ENCODE data around the gene DUSP28. TPM values are rescaled to one million over a fixed set of nuclear protein-coding genes. Genes with fewer than 3 reads are reported as not detected.
A peak's percentile ranks its signal among the peaks of the same experiment; 100 is the strongest.

DUSP28 gene
- total and polyA plus RNA-seq, 7 donors, result 6.6 to 18.1 (median 12.6) TPM

DNA sequence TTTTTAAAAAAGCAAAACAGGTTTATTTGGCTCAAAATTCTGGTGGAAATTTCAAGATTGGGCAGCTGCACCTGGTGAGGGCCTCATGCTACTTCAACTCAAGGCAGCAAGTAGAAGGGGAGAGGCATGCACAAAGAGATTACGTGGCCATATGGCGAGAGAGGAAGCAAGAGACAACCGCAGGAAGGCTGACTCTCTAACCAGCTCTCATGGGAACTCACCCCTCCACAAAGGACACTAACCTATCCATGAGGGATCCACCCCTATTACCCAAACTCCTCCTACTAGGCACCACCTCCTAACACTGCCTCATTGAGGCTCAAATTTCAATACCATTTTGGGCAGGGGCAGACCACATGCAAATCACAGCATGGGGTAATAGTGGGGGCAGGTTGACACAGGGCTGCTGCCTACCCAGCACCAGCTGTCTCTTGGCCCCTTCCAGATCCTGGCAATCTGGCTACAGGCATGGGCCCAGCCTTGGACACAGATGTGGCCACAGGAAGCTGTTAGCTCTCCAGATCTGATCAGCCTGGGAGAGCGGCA is 24.4 kb downstream of the DUSP28 start:
- peak; percentile 6 to 46 (median 31) for ATAC-seq
- Histone ChIP-seq H3K36me3 (ENCODE audit: insufficient read depth in 1 of 2, low read depth in 1 of 2) (peaks cover 0 to 6% of the 10 kb centered on the region in 2 donors), H3K9me3 (peaks cover 4% of the 10 kb centered on the region), H3K27me3 (ENCODE audit: insufficient read depth in 3 of 3, low read length in 2 of 3) (no peaks in the 10 kb centered on the region), H3K4me3 (peak overlapping the region; percentile 95), H3K27ac (peak overlapping the region; percentile 99), H3K4me1 (peaks cover 37% of the 10 kb centered on the region)
- TF ChIP-seq, protein P1, sequence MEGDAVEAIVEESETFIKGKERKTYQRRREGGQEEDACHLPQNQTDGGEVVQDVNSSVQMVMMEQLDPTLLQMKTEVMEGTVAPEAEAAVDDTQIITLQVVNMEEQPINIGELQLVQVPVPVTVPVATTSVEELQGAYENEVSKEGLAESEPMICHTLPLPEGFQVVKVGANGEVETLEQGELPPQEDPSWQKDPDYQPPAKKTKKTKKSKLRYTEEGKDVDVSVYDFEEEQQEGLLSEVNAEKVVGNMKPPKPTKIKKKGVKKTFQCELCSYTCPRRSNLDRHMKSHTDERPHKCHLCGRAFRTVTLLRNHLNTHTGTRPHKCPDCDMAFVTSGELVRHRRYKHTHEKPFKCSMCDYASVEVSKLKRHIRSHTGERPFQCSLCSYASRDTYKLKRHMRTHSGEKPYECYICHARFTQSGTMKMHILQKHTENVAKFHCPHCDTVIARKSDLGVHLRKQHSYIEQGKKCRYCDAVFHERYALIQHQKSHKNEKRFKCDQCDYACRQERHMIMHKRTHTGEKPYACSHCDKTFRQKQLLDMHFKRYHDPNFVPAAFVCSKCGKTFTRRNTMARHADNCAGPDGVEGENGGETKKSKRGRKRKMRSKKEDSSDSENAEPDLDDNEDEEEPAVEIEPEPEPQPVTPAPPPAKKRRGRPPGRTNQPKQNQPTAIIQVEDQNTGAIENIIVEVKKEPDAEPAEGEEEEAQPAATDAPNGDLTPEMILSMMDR (IDR thresholded peaks at IDR 0.05), result no peak
- intact Hi-C loops (cut with DNase I), result loop anchor here in 1 of 2 donors (2.0 to 10.0 kb wide), 2 partner anchors 14 to 410 kb away; partner anchors contain the start of gene SNED1
- 34 to 47% (median 43%) methylated on average over 4 of the region's 4 CpGs for WGBS, 3 donors
- peak; percentile 19 to 69 for DNase-seq

DNA sequence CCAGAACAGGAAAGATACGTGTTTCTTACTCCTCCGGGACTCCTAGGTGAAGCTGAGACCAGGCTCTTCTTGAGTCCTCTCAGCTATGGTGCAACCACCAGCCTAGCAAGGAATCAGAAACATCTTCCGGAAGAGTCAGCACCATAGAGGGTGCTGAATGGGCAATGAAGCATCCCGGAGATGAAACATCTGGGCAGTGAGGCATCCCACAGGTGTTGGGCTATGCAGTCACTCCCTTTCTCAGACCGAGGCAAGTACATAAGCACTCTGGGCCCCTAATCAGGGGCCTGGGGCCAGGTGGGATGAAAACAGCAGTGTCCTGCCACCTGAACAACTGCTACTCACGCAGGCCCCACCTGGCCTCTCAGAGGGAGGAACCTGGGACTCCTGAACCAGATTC is 24.9 kb downstream of the DUSP28 start:
- intact Hi-C loops (cut with DNase I), result loop anchor here in 1 of 2 donors (2.0 to 10.0 kb wide), 2 partner anchors 14 to 410 kb away; partner anchors contain the start of gene SNED1
- Histone ChIP-seq H3K27ac (peak overlapping the region; percentile 99), H3K27me3 (ENCODE audit: insufficient read depth in 3 of 3, low read length in 2 of 3) (no peaks in the 10 kb centered on the region), H3K9me3 (peaks cover 4% of the 10 kb centered on the region), H3K36me3 (ENCODE audit: insufficient read depth in 1 of 2, low read depth in 1 of 2) (peaks cover 0 to 11% of the 10 kb centered on the region in 2 donors), H3K4me1 (peaks cover 32% of the 10 kb centered on the region), H3K4me3 (peak overlapping the region; percentile 95)
- DNase-seq (peak; percentile 3 to 23), ATAC-seq (no peak)
- WGBS, 3 donors, result 64 to 76% (median 65%) methylated on average over 6 of the region's 6 CpGs
- TF ChIP-seq, protein P1 (IDR thresholded peaks at IDR 0.05), result no peak

DNA sequence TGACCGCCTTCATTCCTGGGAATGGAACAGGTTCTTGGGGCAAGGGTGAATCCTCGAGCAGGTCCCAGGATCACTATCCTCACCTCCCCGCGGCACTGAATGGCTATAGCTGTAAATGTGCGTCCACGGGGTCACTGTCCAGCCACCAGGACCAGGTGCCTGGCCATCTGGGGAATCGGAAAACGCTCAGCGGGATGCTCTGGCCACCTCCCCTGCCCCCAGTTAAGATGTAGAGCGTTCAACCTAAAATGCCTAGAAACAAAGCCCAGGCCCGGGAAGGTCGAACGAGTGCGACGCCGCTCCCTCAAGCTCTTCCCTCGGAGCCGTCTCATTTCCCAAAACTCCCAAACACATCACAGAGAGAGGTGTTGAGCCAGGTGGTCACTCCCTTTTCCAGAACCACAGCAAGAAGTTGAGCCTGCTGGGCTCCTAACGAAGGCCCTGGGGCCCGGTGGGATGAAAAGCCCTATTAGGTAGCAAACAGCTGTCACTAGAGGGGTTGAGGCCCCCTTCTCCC is 25.6 kb downstream of the DUSP28 start:
- H3K9me3 ChIP-seq, result peaks cover 4% of the 10 kb centered on the region
- peak overlapping the region; percentile 95 for H3K4me3 ChIP-seq
- TF ChIP-seq, protein P1 (IDR thresholded peaks at IDR 0.05), result no peak
- peaks cover 28% of the 10 kb centered on the region for H3K4me1 ChIP-seq
- ATAC-seq, result no peak
- peaks cover 0 to 16% of the 10 kb centered on the region in 2 donors for H3K36me3 ChIP-seq (ENCODE audit: insufficient read depth in 1 of 2, low read depth in 1 of 2)
- WGBS, 3 donors, result 2 to 4% (median 2%) methylated on average over 20 of the region's 20 CpGs
- H3K27me3 ChIP-seq (ENCODE audit: insufficient read depth in 3 of 3, low read length in 2 of 3), result no peaks in the 10 kb centered on the region
- intact Hi-C loops (cut with DNase I), result loop anchor here in 1 of 2 donors (2.0 to 10.0 kb wide), 2 partner anchors 15 to 409 kb away; partner anchors contain the start of gene SNED1
- peak; percentile 13 to 42 for DNase-seq
- peak overlapping the region; percentile 99 for H3K27ac ChIP-seq

DNA sequence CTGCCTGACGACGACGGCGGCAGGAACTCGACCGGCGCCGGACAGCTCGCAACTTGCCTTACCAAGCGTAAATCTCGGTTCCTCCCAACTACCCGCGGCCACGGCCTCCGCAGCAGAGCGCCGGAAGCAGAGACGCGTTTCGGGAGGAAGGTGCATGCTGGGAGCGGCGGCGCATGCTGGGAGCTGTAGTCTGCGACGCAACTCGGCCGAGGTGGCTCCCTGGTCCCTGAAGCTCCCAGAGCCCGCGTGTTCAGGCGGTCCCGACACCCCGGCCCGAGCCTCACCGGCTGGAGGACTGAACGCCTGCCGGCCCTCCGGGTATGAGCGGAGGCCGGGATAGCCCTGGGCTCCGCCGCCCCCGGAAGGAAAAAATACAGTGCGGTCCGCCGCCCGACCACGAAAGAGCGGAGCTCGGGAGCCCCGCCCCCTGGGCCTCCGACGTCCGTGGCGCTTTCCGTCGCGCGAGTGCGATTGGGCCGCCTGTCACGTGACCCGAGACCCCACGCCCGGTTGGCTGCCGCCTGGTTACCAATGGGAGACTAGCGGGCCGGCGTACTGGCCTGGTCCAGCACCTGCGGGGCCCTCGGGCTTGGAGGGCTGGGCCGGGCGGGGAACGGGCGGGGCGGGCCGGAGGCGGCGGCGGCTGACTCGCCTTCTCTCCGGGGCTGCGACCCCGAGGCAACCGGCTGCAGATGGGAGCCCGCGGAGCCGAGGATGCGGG is 26.2 kb downstream of the DUSP28 start, which contains the start of gene CAPN10:
CAPN10 (plus strand) TSS at position 537 of the 721 bp plus-strand sequence; CDS start at position 715, 178 bp downstream.
- WGBS, 3 donors, result 0 to 1% (median 1%) methylated on average over 70 to 88 of the region's 88 CpGs
- ATAC-seq (peak; percentile 95 to 97 (median 96)), DNase-seq (peak; percentile 99)
- Histone ChIP-seq H3K27ac (peak within 1 kb of the TSS; percentile 99), H3K9me3 (peaks cover under 1% of the 10 kb centered on the region), H3K4me1 (peaks cover 28% of the 10 kb centered on the region), H3K27me3 (ENCODE audit: insufficient read depth in 3 of 3, low read length in 2 of 3) (no peaks in the 10 kb centered on the region), H3K36me3 (ENCODE audit: insufficient read depth in 1 of 2, low read depth in 1 of 2) (peaks cover 0 to 21% of the 10 kb centered on the region in 2 donors), H3K4me3 (peak within 1 kb of the TSS; percentile 95)
- TF ChIP-seq, protein P1 (IDR thresholded peaks at IDR 0.05), result no peak
- intact Hi-C loops (cut with DNase I), result loop anchor here in 1 of 2 donors (10.0 kb wide), 1 partner anchor 408 kb away; the partner anchor contains the start of gene SNED1

Measured in psoas muscle (tissue), 8 donors.